CD4-positive, alpha-beta T cell treated with Interleukin-10 for 1 hour (primary cell): ENCODE results near the gene EIF4H.
A peak's percentile ranks its signal among the peaks of the same experiment; 100 is the strongest.
"Not testable (repeated sequence)": the region's sequence is repeated elsewhere in the genome, so short reads cannot be mapped to it uniquely, and the experiment has no call there.

Experiments
- DNase-seq: peaks from one replicate; pipeline ENCODE4 v3.0.0-alpha.2; 2020

The EIF4H gene

GRCh38 chr7:74176555-74176954 is 2.4 kb downstream of the EIF4H start:
- no peak for DNase-seq

- no peak for DNase-seq
These were observed 4.5 kb downstream of the EIF4H start for GRCh38 chr7:74178632-74179031.

GRCh38 chr7:74179935-74180604 is 5.9 kb downstream of the EIF4H start:
- no peak for DNase-seq

- DNase-seq: no peak
These were observed 6.7 kb downstream of the EIF4H start for GRCh38 chr7:74180866-74181265.

GRCh38 chr7:74181821-74182220 is 7.7 kb downstream of the EIF4H start:
- no peak for DNase-seq

- DNase-seq: no peak
These were observed 8.4 kb downstream of the EIF4H start for GRCh38 chr7:74182453-74183090.

GRCh38 chr7:74183142-74183541 is 9.0 kb downstream of the EIF4H start:
- no peak for DNase-seq

GRCh38 chr7:74183653-74184450 is 9.7 kb downstream of the EIF4H start:
- peak; percentile 47 for DNase-seq

- DNase-seq: no peak
These were observed 10.9 kb downstream of the EIF4H start for GRCh38 chr7:74185016-74185415.

GRCh38 chr7:74185636-74186035 is 11.5 kb downstream of the EIF4H start:
- DNase-seq: no peak

GRCh38 chr7:74187915-74188675 is 13.9 kb downstream of the EIF4H start:
- DNase-seq: no peak

GRCh38 chr7:74190259-74190658 is 16.1 kb downstream of the EIF4H start:
- DNase-seq: no peak

- no peak for DNase-seq
These were observed 17.1 kb downstream of the EIF4H start for GRCh38 chr7:74191231-74191630.

GRCh38 chr7:74193054-74193453 is 18.9 kb downstream of the EIF4H start:
- DNase-seq: no peak

GRCh38 chr7:74193913-74194312 is 19.8 kb downstream of the EIF4H start:
- no peak for DNase-seq

- DNase-seq: no peak
These were observed 20.5 kb downstream of the EIF4H start for GRCh38 chr7:74194686-74195085.

GRCh38 chr7:74195139-74195860 is 21.1 kb downstream of the EIF4H start:
- DNase-seq: not testable (repeated sequence)

GRCh38 chr7:74195968-74196654 is 22.0 kb downstream of the EIF4H start:
- not testable (repeated sequence) for DNase-seq

GRCh38 chr7:74197449-74198124 is 23.4 kb downstream of the EIF4H start:
- DNase-seq: no peak

- no peak for DNase-seq
These were observed 25.6 kb downstream of the EIF4H start for GRCh38 chr7:74199551-74200355.
